GM18873 (cell line): Measurements from ENCODE around the gene RGR.
"Not testable (repeated sequence)": the region's sequence is repeated elsewhere in the genome, so short reads cannot be mapped to it uniquely, and the experiment has no call there.

Experiments used
- ATAC-seq: cut with Tn5 transposase; IDR thresholded peaks from one replicate; pipeline ENCODE4 v1.9.1; 2021; ENCODE audit warnings: mild to moderate bottlenecking, moderate library complexity, moderate number of reproducible peaks; ENCODE audit not compliant: unreplicated experiment, low FRiP score

The RGR gene

GRCh38 chr10:84256510-84257342 is 11.9 kb downstream of the RGR start:
- no peak for ATAC-seq

GRCh38 chr10:84257343-84258020 is 12.6 kb downstream of the RGR start:
- no peak for ATAC-seq

- no peak for ATAC-seq
These were observed 13.3 kb downstream of the RGR start for GRCh38 chr10:84258034-84258695.

- ATAC-seq, result no peak
These were observed 16.5 kb downstream of the RGR start for GRCh38 chr10:84261236-84261915.

GRCh38 chr10:84262190-84262956 is 17.5 kb downstream of the RGR start:
- no peak for ATAC-seq

- no peak for ATAC-seq
These were observed 18.9 kb downstream of the RGR start for GRCh38 chr10:84263716-84264115.

- peak; percentile 77 for ATAC-seq
These were observed 19.8 kb downstream of the RGR start for GRCh38 chr10:84264611-84265141.

GRCh38 chr10:84265418-84265817 is 20.6 kb downstream of the RGR start:
- ATAC-seq, result no peak

GRCh38 chr10:84267503-84268126 is 22.8 kb downstream of the RGR start:
- no peak for ATAC-seq

- ATAC-seq, result no peak
These were observed 24.3 kb downstream of the RGR start for GRCh38 chr10:84269162-84269561.

- ATAC-seq, result no peak
These were observed 24.9 kb downstream of the RGR start for GRCh38 chr10:84269773-84270172.

GRCh38 chr10:84270708-84271107 is 25.9 kb downstream of the RGR start:
- ATAC-seq, result no peak

- not testable (repeated sequence) for ATAC-seq
These were observed 35.1 kb downstream of the RGR start for GRCh38 chr10:84279876-84280475.

GRCh38 chr10:84286695-84287094 is 41.8 kb downstream of the RGR start:
- ATAC-seq, result no peak

GRCh38 chr10:84288151-84288550 is 43.3 kb downstream of the RGR start:
- ATAC-seq, result no peak

GRCh38 chr10:84289521-84290200 is 44.8 kb downstream of the RGR start:
- ATAC-seq, result no peak

- no peak for ATAC-seq
These were observed 45.4 kb downstream of the RGR start for GRCh38 chr10:84290235-84290634.

- ATAC-seq, result no peak
These were observed 46.5 kb downstream of the RGR start for GRCh38 chr10:84291384-84291783.
